Type B pancreatic cell (in vitro differentiated cells): Measurements from ENCODE around the gene UNKL. TPM values are rescaled to one million over a fixed set of nuclear protein-coding genes. Genes with fewer than 3 reads are reported as not detected.

ENCODE experiments used
- DNase-seq: peaks from one replicate; pipeline ENCODE4 v3.0.0; 2021; ENCODE audit warnings: mixed read lengths; ENCODE audit not compliant: unreplicated experiment; ENCODE audit errors: extremely low spot score
- H3K27ac Mint-ChIP-seq: 2 replicates; pipeline ENCODE4 v1.8.0; 2021; ENCODE audit warnings: mild to moderate bottlenecking, mixed read lengths
- H3K27me3 Mint-ChIP-seq: 2 replicates; pipeline ENCODE4 v1.8.0; 2021; ENCODE audit warnings: mixed read lengths
- H3K36me3 Mint-ChIP-seq: 2 replicates; pipeline ENCODE4 v1.8.0; 2021; ENCODE audit warnings: mixed read lengths
- H3K4me1 Mint-ChIP-seq: one replicate; pipeline ENCODE4 v1.8.0; 2021; ENCODE audit warnings: mixed read lengths; ENCODE audit not compliant: unreplicated experiment
- H3K4me3 Mint-ChIP-seq: 2 replicates; pipeline ENCODE4 v1.8.0; 2021; ENCODE audit warnings: mild to moderate bottlenecking, mixed read lengths
- H3K9me3 Mint-ChIP-seq: 2 replicates; pipeline ENCODE4 v1.8.0; 2021; ENCODE audit warnings: mixed read lengths
- total RNA-seq: library from RNA; stranded (reverse); gene quantifications from 2 replicates; pipeline ENCODE4 v1.2.1, GENCODE V29; 2021; ENCODE audit warnings: low replicate concordance
- TF ChIP-seq, protein P1 (sequence below): fragments of 200-600 bp; sonication (generic); conservative IDR thresholded peaks from 2 replicates; pipeline ENCODE4 v1.5.0; 2021; ENCODE audit warnings: antibody characterized with exemption, mild to moderate bottlenecking

The UNKL gene
- total RNA-seq, 1 donor from 2014 or later, result 26.1 TPM

DNA sequence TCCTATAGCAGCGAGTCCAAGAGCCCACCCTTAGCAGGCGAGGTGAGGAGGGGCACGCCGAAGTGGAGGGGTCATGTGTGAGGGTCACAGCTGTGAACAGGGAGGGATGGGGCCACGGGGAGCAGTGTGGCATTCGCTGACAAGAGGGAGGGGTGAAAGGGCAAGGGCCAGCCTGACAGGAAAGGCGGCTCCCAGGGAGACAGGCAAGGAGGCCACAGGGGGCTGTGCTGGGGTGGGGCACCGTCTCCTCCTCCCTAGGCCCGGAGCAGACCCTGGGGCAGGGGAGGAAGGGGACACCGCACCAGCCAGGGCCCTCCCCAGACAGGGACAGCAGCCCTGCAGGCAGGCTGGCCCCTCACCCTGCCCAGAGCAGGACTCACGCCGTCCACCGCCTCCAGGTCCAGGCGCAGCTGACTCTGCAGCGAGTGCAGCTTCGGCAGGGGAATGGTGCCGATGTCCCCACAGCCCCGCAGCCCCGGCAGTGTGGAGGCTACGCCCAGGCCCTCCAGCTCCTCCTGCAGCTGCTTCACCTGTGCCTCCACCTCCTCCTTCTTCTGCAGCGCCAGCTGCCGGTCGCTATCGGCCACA lies 47.7 kb downstream of the UNKL start:
- Mint-ChIP-seq H3K4me3 (no peak overlapping the region), H3K27ac (no peak overlapping the region), H3K27me3 (no peaks in the 10 kb centered on the region), H3K9me3 (no peaks in the 10 kb centered on the region), H3K36me3 (peaks cover 3% of the 10 kb centered on the region), H3K4me1 (no peaks in the 10 kb centered on the region)
- TF ChIP-seq, protein P1, sequence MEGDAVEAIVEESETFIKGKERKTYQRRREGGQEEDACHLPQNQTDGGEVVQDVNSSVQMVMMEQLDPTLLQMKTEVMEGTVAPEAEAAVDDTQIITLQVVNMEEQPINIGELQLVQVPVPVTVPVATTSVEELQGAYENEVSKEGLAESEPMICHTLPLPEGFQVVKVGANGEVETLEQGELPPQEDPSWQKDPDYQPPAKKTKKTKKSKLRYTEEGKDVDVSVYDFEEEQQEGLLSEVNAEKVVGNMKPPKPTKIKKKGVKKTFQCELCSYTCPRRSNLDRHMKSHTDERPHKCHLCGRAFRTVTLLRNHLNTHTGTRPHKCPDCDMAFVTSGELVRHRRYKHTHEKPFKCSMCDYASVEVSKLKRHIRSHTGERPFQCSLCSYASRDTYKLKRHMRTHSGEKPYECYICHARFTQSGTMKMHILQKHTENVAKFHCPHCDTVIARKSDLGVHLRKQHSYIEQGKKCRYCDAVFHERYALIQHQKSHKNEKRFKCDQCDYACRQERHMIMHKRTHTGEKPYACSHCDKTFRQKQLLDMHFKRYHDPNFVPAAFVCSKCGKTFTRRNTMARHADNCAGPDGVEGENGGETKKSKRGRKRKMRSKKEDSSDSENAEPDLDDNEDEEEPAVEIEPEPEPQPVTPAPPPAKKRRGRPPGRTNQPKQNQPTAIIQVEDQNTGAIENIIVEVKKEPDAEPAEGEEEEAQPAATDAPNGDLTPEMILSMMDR, result no peak
- DNase-seq, result no peak

DNA sequence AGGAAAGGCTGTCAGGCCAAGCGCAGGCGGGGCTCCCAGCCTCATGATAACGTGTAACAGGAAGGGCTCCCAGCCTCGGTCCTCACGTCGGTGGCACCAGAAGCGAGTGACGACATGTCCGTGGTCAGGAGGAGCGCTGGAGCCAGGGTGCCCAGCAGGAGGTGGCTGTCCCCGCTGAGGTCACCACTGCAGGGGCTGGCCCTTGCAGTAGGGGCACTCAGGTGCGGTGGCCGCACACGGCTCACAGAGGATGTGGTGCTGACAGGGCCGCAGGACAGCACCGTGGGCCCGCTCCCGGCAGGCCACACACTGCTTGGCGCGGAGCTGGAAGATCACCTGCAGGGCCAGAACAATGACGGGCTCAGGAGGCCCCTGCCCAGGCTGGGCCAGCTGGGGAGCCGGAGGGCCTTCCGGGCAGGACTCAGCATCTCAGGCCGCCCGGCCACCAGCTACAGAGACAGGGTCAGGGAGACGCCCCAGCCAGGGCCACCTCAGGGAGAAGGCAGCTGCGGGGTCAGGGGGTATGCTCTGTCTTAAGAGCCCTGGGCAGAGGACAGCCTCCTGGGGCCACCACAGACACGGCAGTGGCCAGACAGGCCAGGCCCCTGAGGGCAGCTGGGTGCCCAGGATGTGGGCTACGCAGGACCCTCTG lies 48.3 kb downstream of the UNKL start:
- no peak for DNase-seq
- no peak overlapping the region for H3K27ac Mint-ChIP-seq
- TF ChIP-seq, protein P1, result no peak
- peaks cover 3% of the 10 kb centered on the region for H3K36me3 Mint-ChIP-seq
- H3K9me3 Mint-ChIP-seq, result no peaks in the 10 kb centered on the region
- no peaks in the 10 kb centered on the region for H3K4me1 Mint-ChIP-seq
- H3K4me3 Mint-ChIP-seq, result no peak overlapping the region
- H3K27me3 Mint-ChIP-seq, result no peaks in the 10 kb centered on the region

DNA sequence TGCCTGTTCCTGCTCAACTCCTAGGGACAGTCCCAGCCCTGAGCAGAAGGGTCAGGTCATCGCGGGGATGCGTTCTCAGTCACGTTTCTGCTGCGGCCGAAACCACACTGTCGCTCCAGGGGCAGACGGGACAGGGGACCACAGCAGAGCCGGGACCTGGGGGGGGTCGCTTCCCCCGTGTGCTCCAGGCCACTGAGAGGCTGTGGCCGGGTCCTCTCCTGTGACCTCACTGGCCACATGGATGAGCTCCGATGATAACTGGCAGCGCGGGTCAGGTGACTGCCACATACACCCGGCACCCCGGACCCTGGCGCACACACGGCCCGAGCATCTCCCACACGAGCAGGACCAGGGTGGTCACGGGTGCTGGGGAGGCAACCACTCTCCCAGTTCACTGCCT lies 50.0 kb downstream of the UNKL start:
- Mint-ChIP-seq H3K4me3 (no peak overlapping the region), H3K36me3 (peaks cover 3% of the 10 kb centered on the region), H3K27ac (no peak overlapping the region), H3K4me1 (no peaks in the 10 kb centered on the region), H3K9me3 (no peaks in the 10 kb centered on the region), H3K27me3 (no peaks in the 10 kb centered on the region)
- TF ChIP-seq, protein P1, result no peak
- no peak for DNase-seq

DNA sequence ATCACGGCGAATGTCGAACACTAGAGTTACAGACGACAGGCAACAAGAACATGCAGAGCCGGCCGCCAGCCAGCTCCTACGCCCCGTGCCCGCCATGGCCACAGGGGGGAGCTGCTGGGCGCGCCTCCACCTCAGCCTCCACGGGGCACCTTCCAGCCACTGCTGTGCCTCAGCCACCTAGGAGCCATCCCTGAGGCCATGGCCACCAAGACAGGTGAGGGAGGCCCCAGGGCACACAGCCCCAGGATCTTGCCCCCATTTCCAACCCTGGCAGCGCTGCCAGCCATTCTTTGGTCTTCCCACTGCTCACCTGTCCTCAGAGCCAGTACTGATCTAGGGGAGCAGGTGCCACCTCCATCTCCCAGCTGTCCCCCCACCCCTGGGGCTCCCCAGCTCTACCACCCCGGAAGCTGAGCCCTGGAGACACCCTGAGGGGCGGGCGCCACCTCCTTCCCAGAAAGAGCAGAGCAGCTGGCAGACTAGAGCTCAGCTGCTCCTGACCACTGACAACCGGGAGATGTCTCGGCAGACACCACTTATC lies 50.9 kb downstream of the UNKL start:
- Mint-ChIP-seq H3K9me3 (no peaks in the 10 kb centered on the region), H3K27me3 (no peaks in the 10 kb centered on the region), H3K4me1 (no peaks in the 10 kb centered on the region), H3K4me3 (no peak overlapping the region), H3K27ac (no peak overlapping the region), H3K36me3 (peaks cover 3% of the 10 kb centered on the region)
- TF ChIP-seq, protein P1, result peak; percentile 84
- no peak for DNase-seq

DNA sequence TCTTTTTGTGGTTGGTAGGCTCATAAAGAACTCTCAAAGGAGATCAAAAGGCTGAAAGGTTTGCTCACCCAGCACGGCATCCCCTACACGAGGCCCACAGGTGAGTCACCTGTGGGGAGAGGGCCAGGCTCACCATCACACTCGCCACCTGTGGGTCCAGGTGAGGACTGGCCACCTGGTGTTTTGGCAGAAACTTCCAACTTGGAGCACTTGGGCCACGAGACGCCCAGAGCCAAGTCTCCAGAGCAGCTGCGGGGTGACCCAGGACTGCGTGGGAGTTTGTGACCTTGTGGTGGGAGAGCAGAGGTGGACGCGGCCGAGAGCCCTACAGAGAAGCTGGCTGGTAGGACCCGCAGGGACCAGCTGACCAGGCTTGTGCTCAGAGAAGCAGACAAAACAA lies 51.7 kb downstream of the UNKL start:
- TF ChIP-seq, protein P1, result no peak
- H3K27me3 Mint-ChIP-seq, result no peaks in the 10 kb centered on the region
- H3K4me3 Mint-ChIP-seq, result no peak overlapping the region
- peaks cover 3% of the 10 kb centered on the region for H3K36me3 Mint-ChIP-seq
- H3K4me1 Mint-ChIP-seq, result no peaks in the 10 kb centered on the region
- H3K9me3 Mint-ChIP-seq, result no peaks in the 10 kb centered on the region
- DNase-seq, result no peak
- H3K27ac Mint-ChIP-seq, result no peak overlapping the region
